ENCODE results near the gene VAV2. TPM values are rescaled to one million over a fixed set of nuclear protein-coding genes. Genes with fewer than 3 reads are reported as not detected.

VAV2 gene
- total and polyA plus RNA-seq, 12 donors, result 3.3 to 96.2 (median 31.2) TPM

DNA sequence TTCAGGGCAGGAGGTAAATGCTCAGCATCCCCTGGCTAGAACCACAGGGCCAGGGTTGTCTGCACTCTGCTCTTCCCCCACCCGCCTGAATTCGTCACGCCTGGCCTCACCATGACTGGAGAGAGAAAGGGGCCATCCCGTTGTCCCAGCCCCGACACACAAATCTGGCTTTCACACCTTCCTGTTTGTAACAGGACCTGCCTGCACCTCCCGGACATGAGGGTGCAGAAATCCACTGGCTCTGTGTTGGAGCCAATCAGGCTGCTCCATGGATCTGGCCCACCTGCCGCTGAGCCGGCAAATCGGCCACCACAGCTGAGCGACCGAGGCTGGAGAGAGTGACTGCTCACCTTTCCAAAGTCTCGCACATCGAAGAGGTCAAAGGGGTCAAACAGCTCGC lies 53.4 kb downstream of the VAV2 start:
- intact Hi-C loops (cut with DNase I), result no loop called here
- Histone ChIP-seq H3K9me3 (replicated peaks in 1 of 3) (no peaks in the 10 kb centered on the region), H3K36me3 (replicated peaks in 1 of 2) (no peaks in the 10 kb centered on the region), H3K27me3 (no peaks in the 10 kb centered on the region), H3K4me3 (no peak overlapping the region), H3K4me1 (replicated peaks in 1 of 2) (peaks cover 0 to 13% of the 10 kb centered on the region in 2 donors), H3K27ac (no peak overlapping the region)
- WGBS, 4 donors, result 88 to 93% (median 92%) methylated on average over 11 to 14 of the region's 14 CpGs
- no peak for DNase-seq
- TF ChIP-seq POLR2A (IDR thresholded peaks at IDR 0.05) (no peak), CTCF (IDR thresholded peaks at IDR 0.05) (no peak)

DNA sequence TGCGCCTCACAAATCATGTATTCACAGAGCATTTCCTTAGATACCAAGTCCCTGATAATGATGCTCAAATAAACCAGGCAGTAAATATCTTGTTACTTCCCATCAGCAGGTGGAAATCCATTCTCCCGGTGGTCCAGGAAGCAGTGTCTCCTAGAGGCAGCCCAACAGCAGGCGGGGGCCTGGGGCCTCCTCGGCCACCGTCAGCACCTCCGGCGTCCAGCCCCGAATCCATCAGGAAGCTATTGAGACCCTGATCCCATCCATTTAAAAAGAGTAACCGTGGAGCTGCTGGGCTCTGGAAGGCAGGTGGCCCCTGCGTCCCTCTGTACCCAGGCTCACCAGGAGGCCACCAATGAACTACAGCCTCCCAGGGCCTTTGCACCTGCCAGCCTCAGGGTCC lies 54.0 kb downstream of the VAV2 start:
- intact Hi-C loops (cut with DNase I), result no loop called here
- TF ChIP-seq CTCF (IDR thresholded peaks at IDR 0.05) (no peak), POLR2A (IDR thresholded peaks at IDR 0.05) (no peak)
- Histone ChIP-seq H3K27ac (no peak overlapping the region), H3K4me1 (replicated peaks in 1 of 2) (peaks cover 0 to 12% of the 10 kb centered on the region in 2 donors), H3K9me3 (replicated peaks in 1 of 3) (no peaks in the 10 kb centered on the region), H3K4me3 (no peak overlapping the region), H3K36me3 (replicated peaks in 1 of 2) (no peaks in the 10 kb centered on the region), H3K27me3 (no peaks in the 10 kb centered on the region)
- DNase-seq, result no peak
- WGBS, 4 donors, result 89 to 95% (median 94%) methylated on average over 5 to 10 of the region's 10 CpGs

DNA sequence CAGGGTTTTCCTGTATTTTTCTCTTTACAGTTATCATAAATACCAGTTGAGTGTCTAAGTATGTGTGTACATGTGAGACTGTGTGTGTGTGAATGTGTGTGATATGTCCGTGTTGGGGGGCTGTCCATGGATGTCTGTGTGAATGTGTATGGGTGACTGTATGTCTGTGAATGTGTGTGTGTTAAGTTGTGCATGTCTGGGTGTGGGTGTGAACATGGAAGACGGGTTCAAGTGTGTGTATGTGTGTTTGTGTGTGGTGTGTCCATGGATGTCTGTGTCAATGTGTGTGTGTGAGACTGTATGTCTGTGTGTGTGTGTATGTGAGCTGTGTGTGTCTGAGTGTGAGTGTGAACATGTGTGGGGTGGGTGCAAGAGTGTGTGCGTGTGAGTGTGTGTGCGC lies 55.0 kb downstream of the VAV2 start:
- no peaks in the 10 kb centered on the region for H3K36me3 ChIP-seq (replicated peaks in 1 of 2)
- WGBS, 4 donors, result 72 to 82% (median 78%) methylated on average over 4 of the region's 4 CpGs
- no peak overlapping the region for H3K4me3 ChIP-seq
- no peaks in the 10 kb centered on the region for H3K9me3 ChIP-seq (replicated peaks in 1 of 3)
- H3K4me1 ChIP-seq (replicated peaks in 1 of 2), result peaks cover 0 to 17% of the 10 kb centered on the region in 2 donors
- DNase-seq, result no peak
- no peak overlapping the region for H3K27ac ChIP-seq
- no peaks in the 10 kb centered on the region for H3K27me3 ChIP-seq
- intact Hi-C loops (cut with DNase I), result no loop called here
- no peak for TF ChIP-seq POLR2A (IDR thresholded peaks at IDR 0.05)
- no peak for TF ChIP-seq CTCF (IDR thresholded peaks at IDR 0.05)

- Histone ChIP-seq H3K4me3 (no peak overlapping the region), H3K27me3 (no peaks in the 10 kb centered on the region), H3K4me1 (replicated peaks in 1 of 2) (peaks cover 0 to 17% of the 10 kb centered on the region in 2 donors), H3K9me3 (replicated peaks in 1 of 3) (no peaks in the 10 kb centered on the region), H3K36me3 (replicated peaks in 1 of 2) (no peaks in the 10 kb centered on the region), H3K27ac (peak overlapping the region in 2 of 5 donors; percentile 45 to 63)
- TF ChIP-seq POLR2A (IDR thresholded peaks at IDR 0.05) (no peak), CTCF (IDR thresholded peaks at IDR 0.05) (peak in 1 of 6 experiments; percentile 14)
- WGBS, 4 donors, result 36 to 70% (median 60%) methylated on average over 5 to 27 of the region's 27 CpGs
- DNase-seq, result peak in 6 of 7 donors; percentile 51 to 81 (median 62)
- intact Hi-C loops (cut with DNase I), result no loop called here
Observed at GRCh38 chr9:133935328-133936005, 56.7 kb downstream of the VAV2 start.

Measured in adrenal gland (tissue), 12 donors.